ENCODE measurements around the gene AAK1. TPM values are rescaled to one million over a fixed set of nuclear protein-coding genes. Genes with fewer than 3 reads are reported as not detected.
A peak's percentile ranks its signal among the peaks of the same experiment; 100 is the strongest.

AAK1 gene
- total RNA-seq, 1 donor from 2014 or later: 108 TPM

GRCh38 chr2:69572641-69573040 lies 70.9 kb downstream of the AAK1 start:
- peak overlapping the region; percentile 67 for H3K27ac Mint-ChIP-seq (ENCODE audit: unreplicated experiment)
- Histone ChIP-seq H3K4me2 (ENCODE audit: low read length) (no peak overlapping the region), H3K9me3 (ENCODE audit: insufficient read depth, low read depth, low read length) (no peaks in the 10 kb centered on the region), H3K4me3 (ENCODE audit: insufficient read depth, low read depth, low read length) (no peak overlapping the region), H3K4me1 (ENCODE audit: insufficient read depth, low read length) (peaks cover 5% of the 10 kb centered on the region), H3K36me3 (ENCODE audit: insufficient read depth, low read length) (no peaks in the 10 kb centered on the region), H4K20me1 (ENCODE audit: insufficient read depth, low read length) (peaks cover 91% of the 10 kb centered on the region), H3K27ac (ENCODE audit: low read depth, low read length) (no peak overlapping the region), H3K79me2 (ENCODE audit: insufficient read depth, low read length) (peaks cover 92% of the 10 kb centered on the region), H2AFZ (ENCODE audit: low read depth, low read length) (no peak overlapping the region), H3K27me3 (ENCODE audit: insufficient read depth, low read length) (no peaks in the 10 kb centered on the region), H3K9ac (ENCODE audit: low read length) (no peak overlapping the region)
- TF ChIP-seq CTCF (IDR thresholded peaks at IDR 0.05; ENCODE audit: insufficient read depth, low read depth, low read length): no peak
- no peak for TF ChIP-seq EZH2 (IDR thresholded peaks at IDR 0.05; ENCODE audit: insufficient read depth, low read length)
- peaks cover 59% of the 10 kb centered on the region for H3K4me1 Mint-ChIP-seq (ENCODE audit: low read depth, unreplicated experiment)
- no peaks in the 10 kb centered on the region for H3K27me3 Mint-ChIP-seq (ENCODE audit: low read depth, unreplicated experiment)
- no peaks in the 10 kb centered on the region for H3K9me3 Mint-ChIP-seq (ENCODE audit: unreplicated experiment)
- no peak for FAIRE-seq
- peak overlapping the region; percentile 45 for H3K4me3 Mint-ChIP-seq (ENCODE audit: unreplicated experiment)
- DNase-seq (ENCODE audit: low read depth): no peak
- H3K36me3 Mint-ChIP-seq (ENCODE audit: low read depth, unreplicated experiment): no peaks in the 10 kb centered on the region

- Mint-ChIP-seq H3K27ac (ENCODE audit: unreplicated experiment) (no peak overlapping the region), H3K4me3 (ENCODE audit: unreplicated experiment) (no peak overlapping the region), H3K36me3 (ENCODE audit: low read depth, unreplicated experiment) (no peaks in the 10 kb centered on the region), H3K4me1 (ENCODE audit: low read depth, unreplicated experiment) (peaks cover 59% of the 10 kb centered on the region), H3K9me3 (ENCODE audit: unreplicated experiment) (no peaks in the 10 kb centered on the region), H3K27me3 (ENCODE audit: low read depth, unreplicated experiment) (no peaks in the 10 kb centered on the region)
- H3K9me3 ChIP-seq (ENCODE audit: insufficient read depth, low read depth, low read length): no peaks in the 10 kb centered on the region
- H3K9ac ChIP-seq (ENCODE audit: low read length): no peak overlapping the region
- TF ChIP-seq EZH2 (IDR thresholded peaks at IDR 0.05; ENCODE audit: insufficient read depth, low read length) (no peak), CTCF (IDR thresholded peaks at IDR 0.05; ENCODE audit: insufficient read depth, low read depth, low read length) (no peak)
- H3K36me3 ChIP-seq (ENCODE audit: insufficient read depth, low read length): no peaks in the 10 kb centered on the region
- no peak overlapping the region for H3K4me2 ChIP-seq (ENCODE audit: low read length)
- DNase-seq (ENCODE audit: low read depth): no peak
- H4K20me1 ChIP-seq (ENCODE audit: insufficient read depth, low read length): peaks cover 91% of the 10 kb centered on the region
- no peak overlapping the region for H2AFZ ChIP-seq (ENCODE audit: low read depth, low read length)
- peaks cover 11% of the 10 kb centered on the region for H3K4me1 ChIP-seq (ENCODE audit: insufficient read depth, low read length)
- no peak overlapping the region for H3K4me3 ChIP-seq (ENCODE audit: insufficient read depth, low read depth, low read length)
- no peak overlapping the region for H3K27ac ChIP-seq (ENCODE audit: low read depth, low read length)
- no peak for FAIRE-seq
- H3K27me3 ChIP-seq (ENCODE audit: insufficient read depth, low read length): no peaks in the 10 kb centered on the region
- peaks cover 93% of the 10 kb centered on the region for H3K79me2 ChIP-seq (ENCODE audit: insufficient read depth, low read length)
Observed at GRCh38 chr2:69571189-69571588, 72.3 kb downstream of the AAK1 start.

- Histone ChIP-seq H3K9ac (ENCODE audit: low read length) (no peak overlapping the region), H3K27ac (ENCODE audit: low read depth, low read length) (no peak overlapping the region), H3K79me2 (ENCODE audit: insufficient read depth, low read length) (peaks cover 93% of the 10 kb centered on the region), H3K27me3 (ENCODE audit: insufficient read depth, low read length) (no peaks in the 10 kb centered on the region), H3K4me2 (ENCODE audit: low read length) (no peak overlapping the region), H3K9me3 (ENCODE audit: insufficient read depth, low read depth, low read length) (no peaks in the 10 kb centered on the region), H3K4me3 (ENCODE audit: insufficient read depth, low read depth, low read length) (no peak overlapping the region), H2AFZ (ENCODE audit: low read depth, low read length) (no peak overlapping the region), H3K36me3 (ENCODE audit: insufficient read depth, low read length) (no peaks in the 10 kb centered on the region), H4K20me1 (ENCODE audit: insufficient read depth, low read length) (peaks cover 91% of the 10 kb centered on the region), H3K4me1 (ENCODE audit: insufficient read depth, low read length) (peaks cover 11% of the 10 kb centered on the region)
- FAIRE-seq (no peak), DNase-seq (ENCODE audit: low read depth) (no peak)
- Mint-ChIP-seq H3K36me3 (ENCODE audit: low read depth, unreplicated experiment) (no peaks in the 10 kb centered on the region), H3K4me1 (ENCODE audit: low read depth, unreplicated experiment) (peaks cover 53% of the 10 kb centered on the region), H3K27me3 (ENCODE audit: low read depth, unreplicated experiment) (no peaks in the 10 kb centered on the region), H3K9me3 (ENCODE audit: unreplicated experiment) (no peaks in the 10 kb centered on the region), H3K27ac (ENCODE audit: unreplicated experiment) (no peak overlapping the region), H3K4me3 (ENCODE audit: unreplicated experiment) (no peak overlapping the region)
- TF ChIP-seq CTCF (IDR thresholded peaks at IDR 0.05; ENCODE audit: insufficient read depth, low read depth, low read length) (no peak), EZH2 (IDR thresholded peaks at IDR 0.05; ENCODE audit: insufficient read depth, low read length) (no peak)
Observed at GRCh38 chr2:69570474-69570873, 73.1 kb downstream of the AAK1 start.

All from astrocyte (in vitro differentiated cells and primary cell).